ENCODE results near the gene ENTPD2.

ENTPD2 gene

DNA sequence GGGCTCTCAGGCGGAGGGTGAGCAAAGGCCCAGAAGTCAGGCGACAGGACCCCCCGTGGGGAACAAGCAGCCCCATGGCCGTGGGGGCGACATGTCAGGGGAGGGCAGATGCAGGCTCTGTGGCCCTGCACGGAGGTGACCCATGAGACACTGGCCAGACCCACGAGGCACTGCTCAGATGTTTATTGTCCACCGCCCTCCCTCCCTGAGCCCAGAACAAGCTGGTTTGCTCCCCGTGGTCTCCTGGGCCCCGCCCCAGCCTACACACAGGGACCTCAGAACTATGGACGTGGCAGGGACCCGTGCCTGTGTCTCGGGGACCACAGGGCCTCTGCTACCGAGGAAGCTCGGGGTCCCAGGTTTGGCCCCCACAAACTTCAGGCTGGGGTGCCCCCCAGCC, 23.9 kb downstream of the ENTPD2 start:
- no peak for DNase-seq (ENCODE audit: low read depth, low spot score)

- peak; percentile 54 for DNase-seq (ENCODE audit: low read depth, low spot score)
Observed at GRCh38 chr9:137029058-137029936, 24.6 kb downstream of the ENTPD2 start.

GRCh38 chr9:137028263-137029057, 25.4 kb downstream of the ENTPD2 start:
- DNase-seq (ENCODE audit: low read depth, low spot score) = no peak

DNA sequence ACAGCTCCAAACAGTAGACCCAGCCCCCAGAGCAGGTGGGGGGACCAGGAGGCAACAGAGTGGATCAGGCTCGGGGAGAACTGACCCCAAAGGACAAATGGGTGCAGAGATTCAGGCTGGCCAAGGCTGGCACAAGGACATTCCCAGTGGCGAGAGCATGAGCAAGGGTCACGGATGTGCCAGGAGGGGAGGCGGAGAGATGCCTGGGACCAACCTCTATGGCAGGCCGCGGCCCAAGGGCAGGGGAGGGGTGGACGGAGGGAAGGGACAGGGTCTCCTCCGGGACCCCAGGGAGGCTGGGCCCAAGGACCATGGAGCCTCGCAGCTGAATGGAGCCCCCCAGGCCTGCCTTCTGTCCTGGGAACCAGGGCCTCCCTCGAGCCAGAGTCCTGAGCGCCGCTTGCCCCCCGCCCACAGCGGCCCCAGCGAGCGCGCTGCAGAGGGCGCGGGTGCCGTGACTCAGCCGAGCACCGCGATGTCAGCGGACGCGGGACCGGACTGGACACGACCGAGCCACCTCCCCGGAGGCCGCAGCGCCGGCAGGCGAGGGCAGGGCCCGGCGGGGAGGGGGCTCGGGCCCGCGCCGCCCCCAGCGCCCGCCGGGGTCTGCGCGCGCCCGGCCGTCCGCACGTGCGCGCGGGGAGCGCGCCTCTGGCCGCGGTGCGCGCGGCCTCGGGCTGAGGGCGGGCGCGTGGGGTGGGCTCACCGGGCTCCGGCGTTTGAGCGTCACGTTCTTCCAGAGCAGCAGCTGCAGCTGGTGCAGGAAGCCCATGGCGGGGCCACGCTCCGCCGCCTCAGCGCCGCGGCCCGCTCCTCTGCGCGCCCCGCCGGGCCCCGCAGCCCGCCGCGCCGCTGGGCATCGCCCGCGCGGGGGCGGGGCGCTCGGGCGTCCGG, 26.2 kb downstream of the ENTPD2 start, which contains the start of gene ABCA2:
Gene ABCA2, minus strand, starts transcription at position 869 of the 894 bp plus-strand sequence. Its CDS starts 97 bp downstream, at position 772.
- DNase-seq (ENCODE audit: low read depth, low spot score) = no peak

- DNase-seq (ENCODE audit: low read depth, low spot score) = no peak
Observed at GRCh38 chr9:137026828-137027227, 27.0 kb downstream of the ENTPD2 start.

DNA sequence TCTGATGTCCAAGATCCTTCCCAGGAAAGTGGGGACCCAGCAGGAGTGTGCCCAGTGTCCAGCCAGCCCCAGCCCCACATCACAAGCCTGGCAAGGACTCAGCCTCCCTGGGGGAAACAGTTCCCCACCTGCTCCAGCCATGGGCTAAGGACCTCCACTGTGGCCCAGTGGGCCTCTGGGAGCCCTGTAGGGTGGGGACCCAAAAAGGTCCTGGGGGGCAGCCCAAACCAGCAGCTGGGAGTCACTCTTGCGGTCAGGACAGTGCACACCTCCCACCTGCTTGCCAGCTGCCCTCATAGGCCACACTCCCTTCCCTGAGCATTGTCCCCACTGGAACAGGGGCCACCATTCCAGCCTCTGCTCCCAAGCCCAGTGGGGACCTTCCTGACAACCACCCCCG, 27.5 kb downstream of the ENTPD2 start:
- no peak for DNase-seq (ENCODE audit: low read depth, low spot score)

DNA sequence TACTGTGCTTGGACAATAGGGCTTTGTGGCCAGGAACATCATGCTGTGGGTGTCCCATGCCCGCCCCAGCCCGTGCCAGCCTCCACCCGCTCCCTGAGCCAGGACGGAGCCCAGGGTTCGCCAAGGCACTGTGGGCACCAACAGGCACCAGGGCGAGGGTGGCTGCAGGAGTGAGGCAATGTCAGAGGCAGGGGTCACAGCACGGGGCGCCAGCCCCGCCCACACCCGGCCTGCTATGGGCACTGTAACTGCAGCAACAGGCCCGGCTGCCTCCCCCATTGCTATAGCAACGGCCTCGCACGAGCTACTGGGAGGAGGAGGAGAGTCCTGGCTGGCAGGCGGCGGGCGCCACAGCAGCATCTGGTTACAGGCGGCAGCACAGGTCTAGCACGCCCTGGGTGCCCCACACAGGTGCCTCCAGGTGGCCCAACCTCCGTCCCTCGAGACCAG, 28.3 kb downstream of the ENTPD2 start:
- DNase-seq (ENCODE audit: low read depth, low spot score) = no peak

- no peak for DNase-seq (ENCODE audit: low read depth, low spot score)
Observed at GRCh38 chr9:137023583-137023991, 30.3 kb downstream of the ENTPD2 start.

DNA sequence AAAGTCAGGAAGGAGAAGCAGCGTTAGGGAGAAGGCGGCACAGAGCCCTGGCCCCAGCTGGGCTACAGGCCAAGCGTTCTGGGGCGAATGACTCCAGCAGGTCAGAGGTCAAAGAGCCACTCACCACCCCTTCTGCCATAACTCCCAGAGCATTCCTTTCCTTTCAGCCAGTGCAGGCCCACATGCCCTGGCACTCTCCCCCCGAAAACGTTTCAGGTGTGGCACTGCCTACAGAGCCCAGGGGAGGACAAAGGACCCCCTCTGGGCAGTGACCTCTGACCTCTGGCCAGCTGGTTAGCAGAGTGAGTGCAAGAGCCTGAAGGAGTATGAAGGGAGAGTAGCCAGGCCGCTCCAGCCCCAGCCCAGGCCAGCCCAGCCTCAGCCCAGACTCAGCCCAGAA, 30.7 kb downstream of the ENTPD2 start:
- DNase-seq (ENCODE audit: low read depth, low spot score) = no peak

DNA sequence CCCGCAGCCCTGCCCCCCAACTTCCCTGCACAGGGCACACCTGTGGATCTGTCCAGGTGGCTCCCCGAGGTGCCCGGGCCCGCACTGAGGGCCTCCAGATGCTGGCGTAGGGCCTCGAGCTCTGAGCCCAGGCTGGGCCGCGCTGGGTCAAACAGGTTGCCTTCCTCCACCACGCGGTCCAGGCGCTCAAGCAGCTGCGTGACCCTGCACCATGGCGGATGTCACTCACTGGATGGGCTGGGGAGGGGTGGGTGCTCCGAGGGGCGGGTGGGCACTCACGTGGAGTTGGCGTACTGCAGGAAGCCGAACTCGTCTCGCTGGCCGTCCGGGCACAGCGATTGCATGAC, 31.2 kb downstream of the ENTPD2 start:
- no peak for DNase-seq (ENCODE audit: low read depth, low spot score)

DNA sequence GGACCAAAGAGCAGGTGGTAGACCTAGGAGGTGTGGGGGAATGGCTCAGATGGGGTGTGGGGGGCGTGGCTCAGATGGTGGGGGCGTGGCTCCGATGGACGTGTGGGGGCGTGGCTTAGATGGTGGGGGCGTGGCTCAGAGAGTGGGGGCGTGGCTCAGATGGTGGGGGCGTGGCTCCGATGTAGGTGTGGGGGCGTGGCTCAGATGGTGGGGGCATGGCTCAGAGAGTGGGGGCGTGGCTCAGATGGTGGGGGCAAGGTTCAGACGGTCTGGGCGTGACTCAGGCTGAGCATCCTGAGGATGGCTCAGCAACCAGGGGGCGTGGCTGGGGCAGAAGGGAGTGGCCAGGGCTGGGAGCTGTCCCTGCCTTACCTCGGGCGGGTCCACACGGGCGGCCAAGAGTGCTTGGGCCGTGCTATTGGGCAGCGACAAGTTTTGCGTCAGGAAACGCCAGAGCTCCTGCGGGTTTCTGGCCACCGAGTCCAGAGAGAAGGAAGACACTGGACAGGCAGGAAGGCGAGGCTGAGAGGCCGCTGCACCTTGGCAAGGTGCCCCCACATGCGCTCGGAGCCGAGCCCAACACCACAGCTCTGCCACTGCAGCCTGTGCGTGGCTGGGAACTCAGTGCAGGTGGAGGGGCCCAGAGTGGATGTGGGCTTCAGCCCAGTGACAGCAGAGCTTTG, 31.7 kb downstream of the ENTPD2 start:
- no peak for DNase-seq (ENCODE audit: low read depth, low spot score)

DNA sequence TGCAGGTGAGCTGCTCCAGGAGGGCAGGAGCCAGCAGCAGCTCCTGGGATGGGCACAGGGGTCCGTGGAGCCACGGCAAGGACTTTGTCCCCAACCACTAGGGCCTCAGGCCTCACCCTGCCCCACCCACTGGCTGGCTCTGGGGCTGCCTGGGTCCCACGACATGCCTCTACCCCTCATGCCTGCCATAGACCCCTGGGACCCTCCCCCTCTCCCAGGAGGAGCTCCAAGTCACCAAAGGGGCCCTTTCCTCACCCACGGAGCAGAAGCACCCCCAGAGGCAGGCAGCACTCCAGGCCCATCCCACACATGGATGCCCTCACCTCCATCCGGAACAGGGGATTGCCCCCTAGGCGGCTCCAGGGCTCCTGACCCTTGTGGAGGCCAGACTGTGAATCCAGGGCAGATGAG, 32.3 kb downstream of the ENTPD2 start:
- DNase-seq (ENCODE audit: low read depth, low spot score) = no peak

DNA sequence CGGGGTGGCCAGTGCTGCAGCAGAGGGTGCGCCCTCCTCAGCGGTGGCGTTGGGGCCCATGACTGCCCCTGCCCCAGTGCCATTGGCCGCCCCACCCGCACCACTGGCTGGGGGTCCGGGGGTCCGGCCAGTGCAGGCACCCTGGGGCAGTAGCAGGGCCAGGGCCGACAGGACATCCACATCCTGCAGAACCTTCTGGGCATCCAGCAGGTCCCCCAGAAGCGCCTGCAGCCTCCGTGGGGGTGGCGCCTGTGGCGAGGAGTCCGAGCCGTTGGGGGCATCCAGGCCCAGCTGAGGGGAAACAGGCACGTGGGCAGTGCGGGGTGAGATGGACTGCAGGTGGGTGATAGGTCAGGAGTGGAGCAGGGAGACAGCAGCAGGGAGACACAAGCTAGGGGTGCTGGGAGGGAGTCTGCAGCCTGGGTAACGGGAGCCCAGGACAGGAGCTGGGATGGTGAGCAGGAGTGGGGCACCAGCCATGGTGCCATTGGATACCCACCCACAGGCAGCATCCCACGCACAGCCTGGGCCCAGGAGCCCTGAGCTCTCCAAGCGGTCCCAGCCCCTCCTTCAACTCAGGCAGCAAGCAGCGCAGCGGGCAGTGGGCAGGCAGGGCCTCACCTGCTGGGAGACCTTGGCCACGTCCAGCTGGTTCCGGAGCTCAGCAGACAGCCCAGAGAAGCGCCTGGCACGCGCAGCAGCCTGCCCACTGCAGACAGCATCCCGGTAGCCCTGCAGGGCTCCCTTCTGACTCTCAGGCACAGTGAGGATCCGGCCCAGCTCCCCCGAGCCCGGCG, 32.9 kb downstream of the ENTPD2 start:
- no peak for DNase-seq (ENCODE audit: low read depth, low spot score)

DNA sequence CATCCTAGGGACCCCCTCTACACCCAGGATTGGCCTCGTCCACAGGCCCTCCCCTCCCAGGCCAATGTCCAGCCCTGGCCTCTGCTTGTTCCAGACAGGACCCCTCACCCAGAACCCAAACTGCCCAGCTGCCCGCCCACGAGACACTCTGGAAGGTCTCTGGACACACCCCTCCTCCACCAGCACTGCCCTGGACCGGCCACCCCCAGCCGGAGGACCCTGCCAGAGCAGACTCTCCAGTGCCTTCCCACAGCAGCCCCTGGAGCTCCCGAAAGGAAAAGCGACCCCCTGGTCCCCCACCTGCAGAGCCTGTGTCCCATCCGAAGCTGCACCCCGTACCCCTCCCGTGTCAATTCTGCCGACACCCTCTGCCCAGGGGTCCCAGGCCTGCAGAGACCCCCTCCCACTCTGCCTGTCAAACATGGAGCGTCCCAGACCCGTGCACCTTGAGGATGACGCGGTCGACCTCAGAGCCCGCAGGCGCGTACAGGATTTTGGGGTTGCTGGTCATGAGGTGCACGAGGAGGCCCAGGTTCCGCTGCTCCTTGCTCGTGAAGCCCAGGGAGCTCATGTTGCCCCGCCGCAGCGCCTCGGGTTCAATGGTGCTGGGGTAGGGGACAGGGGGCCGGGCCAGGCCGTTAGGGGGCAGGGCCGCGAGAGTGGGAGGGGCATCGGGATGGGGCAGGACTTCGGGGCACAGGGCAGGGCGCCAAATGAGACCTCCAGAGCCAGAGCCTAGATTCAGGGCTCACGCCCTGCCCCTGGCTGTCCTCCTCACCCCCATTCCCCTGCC, 33.8 kb downstream of the ENTPD2 start:
- no peak for DNase-seq (ENCODE audit: low read depth, low spot score)

DNA sequence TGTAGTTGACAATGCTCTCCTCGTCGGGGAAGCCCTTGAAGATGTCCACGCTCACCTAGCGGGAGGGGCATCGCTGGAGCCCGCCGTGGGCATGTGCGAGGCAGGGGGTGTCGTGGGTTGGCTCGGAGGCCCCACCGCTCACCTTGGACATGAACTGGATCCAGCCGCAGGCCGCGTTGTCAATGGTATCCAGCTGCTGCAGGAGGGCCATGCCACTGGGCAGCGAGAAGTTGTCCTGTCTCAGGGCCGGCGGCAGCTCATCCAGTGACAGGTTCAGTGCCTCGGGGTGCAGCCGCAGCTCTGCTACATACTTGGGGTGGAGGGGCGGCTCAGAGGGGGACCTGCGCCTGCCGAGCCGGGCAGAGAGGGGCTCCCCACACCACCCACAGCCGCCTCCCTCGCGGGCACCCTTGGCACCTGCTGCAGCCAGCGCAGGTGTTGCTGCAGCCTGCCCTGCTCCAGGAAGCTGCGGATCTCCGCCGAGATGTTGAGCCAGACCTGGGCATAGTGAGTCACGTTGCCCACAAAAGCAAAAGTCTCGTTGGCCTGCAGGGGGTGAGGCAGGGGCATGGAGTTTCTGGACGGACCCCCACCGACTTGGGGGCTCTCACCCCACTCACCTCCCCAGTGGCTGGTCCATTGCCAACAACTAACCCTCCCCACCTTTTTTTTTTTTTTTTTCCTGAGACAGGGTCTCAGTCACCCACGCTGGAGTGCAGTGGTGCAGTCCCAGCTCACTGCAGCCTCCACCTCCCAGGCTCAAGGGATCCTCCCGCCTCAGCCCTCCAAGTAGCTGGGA, 34.9 kb downstream of the ENTPD2 start:
- DNase-seq (ENCODE audit: low read depth, low spot score) = no peak

DNA sequence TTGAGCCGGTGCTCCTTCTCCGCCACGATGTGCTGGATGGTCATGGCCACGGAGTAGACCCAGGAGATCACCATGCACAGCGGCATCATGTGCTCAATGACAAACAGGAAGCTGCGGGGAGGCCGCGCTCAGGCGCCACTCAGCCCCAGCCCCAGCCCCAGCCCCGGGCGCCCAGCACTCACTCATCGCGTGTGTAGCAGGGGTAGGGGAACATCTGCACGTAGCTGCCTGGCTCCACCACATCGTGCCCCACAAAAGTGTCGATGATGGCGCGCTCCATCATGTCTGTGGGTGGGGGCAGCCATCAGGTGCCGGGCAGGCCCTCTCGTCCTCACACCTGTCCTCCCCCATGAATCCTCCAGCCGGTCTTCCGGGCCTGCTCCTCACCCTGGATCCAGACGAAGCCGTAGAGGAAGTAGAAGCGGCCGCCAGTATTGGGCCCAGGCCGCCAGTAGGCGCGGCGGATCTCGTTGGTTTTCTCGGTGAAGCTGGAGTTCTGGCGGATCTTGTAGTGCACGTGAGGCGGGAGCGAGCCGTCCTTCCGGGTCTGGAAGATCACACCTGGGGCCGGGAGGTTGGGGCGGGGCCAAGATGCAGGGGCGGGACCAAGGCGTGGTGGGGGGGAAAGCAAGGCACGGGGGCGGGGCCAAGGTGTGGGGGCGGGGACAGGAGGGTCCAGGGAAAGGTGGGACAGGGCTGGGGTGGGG, 35.9 kb downstream of the ENTPD2 start:
- DNase-seq (ENCODE audit: low read depth, low spot score) = no peak

DNA sequence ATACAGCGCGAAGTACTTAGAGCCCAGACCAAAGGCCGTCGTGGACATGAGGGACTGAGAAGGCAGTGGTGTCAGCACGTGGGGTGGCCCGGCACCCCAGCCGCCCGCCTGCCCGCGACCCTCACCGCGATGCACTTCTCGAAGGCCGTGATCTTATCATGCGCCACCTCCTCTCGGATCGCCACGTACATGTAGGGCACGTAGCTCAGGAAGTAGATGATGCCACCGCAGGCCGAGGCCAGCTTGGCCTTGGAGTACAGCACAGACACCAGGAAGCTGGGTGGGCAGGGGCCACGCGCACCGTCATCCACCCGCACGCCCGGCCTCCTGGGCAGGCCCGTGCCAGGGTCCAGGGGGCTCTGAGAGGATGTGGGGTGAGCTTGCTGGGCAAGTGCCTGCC, 36.8 kb downstream of the ENTPD2 start:
- no peak for DNase-seq (ENCODE audit: low read depth, low spot score)

DNA sequence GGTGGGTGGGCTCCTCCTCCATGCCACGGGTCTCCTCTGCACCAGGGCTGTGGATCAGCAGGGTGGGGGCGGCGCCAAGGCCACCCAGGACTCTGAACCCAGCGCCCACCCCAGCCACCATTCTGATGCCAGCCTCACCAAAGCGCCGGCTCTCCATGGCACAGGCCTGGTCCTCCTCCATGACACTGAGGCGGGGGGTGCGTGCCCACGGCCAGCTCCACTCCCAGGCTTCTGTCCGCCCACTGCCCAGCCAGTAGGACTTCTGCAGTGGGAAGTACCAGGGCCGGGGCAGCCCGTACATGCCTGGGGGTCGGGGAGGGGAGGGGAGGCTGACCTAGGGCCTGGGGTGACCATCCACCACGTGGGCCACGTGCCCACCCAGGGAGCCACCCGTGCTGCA, 37.4 kb downstream of the ENTPD2 start:
- no peak for DNase-seq (ENCODE audit: low read depth, low spot score)

Measured in activated CD4-positive, CD25-positive, alpha-beta regulatory T cell treated with anti-CD3 and anti-CD28 coated beads, Interleukin-2, amount 50 U/mL, for 16 hours (primary cell).